NCI-H2029 (cell line): ENCODE data around the gene BCAM.
A peak's percentile ranks its signal among the peaks of the same experiment; 100 is the strongest.
"Not testable (repeated sequence)": the region's sequence is repeated elsewhere in the genome, so short reads cannot be mapped to it uniquely, and the experiment has no call there.

Experiments used
- DNase-seq: peaks from one replicate; lab custom pipeline; 2025; lab: John Stamatoyannopoulos, UW

Gene BCAM

GRCh38 chr19:44848812-44849447, 40.0 kb downstream of the BCAM start:
- DNase-seq, result no peak

GRCh38 chr19:44850641-44851109, 41.8 kb downstream of the BCAM start:
- no peak for DNase-seq

GRCh38 chr19:44851427-44851826, 42.5 kb downstream of the BCAM start:
- no peak for DNase-seq

- DNase-seq, result no peak
Measured at GRCh38 chr19:44855606-44856005, 46.7 kb downstream of the BCAM start.

GRCh38 chr19:44856421-44857083, 47.6 kb downstream of the BCAM start:
- DNase-seq, result peak; percentile 48

- no peak for DNase-seq
Measured at GRCh38 chr19:44857837-44858236, 48.9 kb downstream of the BCAM start.

GRCh38 chr19:44861576-44861975, 52.7 kb downstream of the BCAM start:
- not testable (repeated sequence) for DNase-seq

GRCh38 chr19:44863990-44864389, 55.1 kb downstream of the BCAM start:
- DNase-seq, result no peak

- DNase-seq, result no peak
Measured at GRCh38 chr19:44865196-44865767, 56.4 kb downstream of the BCAM start.

GRCh38 chr19:44866664-44867063, 57.8 kb downstream of the BCAM start:
- peak; percentile 57 for DNase-seq

GRCh38 chr19:44867578-44867977, 58.7 kb downstream of the BCAM start:
- no peak for DNase-seq

- DNase-seq, result no peak
Measured at GRCh38 chr19:44869733-44870470, 61.0 kb downstream of the BCAM start.
